H9 (cell line): ENCODE data around the gene PRCC. TPM values are rescaled to one million over a fixed set of nuclear protein-coding genes. Genes with fewer than 3 reads are reported as not detected.

Experiments
- DNase-seq: peaks from one replicate; pipeline ENCODE4 v3.0.0-alpha.2; 2017
- H2AFZ ChIP-seq: one replicate; pipeline ENCODE4 v1.6.1; 2013; ENCODE audit warnings: mild to moderate bottlenecking, low read length, control low read depth, moderate library complexity
- H2AK5ac ChIP-seq: 2 replicates; pipeline ENCODE4 v1.6.1; 2013; ENCODE audit warnings: low read length, control low read depth, mixed read lengths; ENCODE audit not compliant: insufficient read length
- H2BK120ac ChIP-seq: one replicate; pipeline ENCODE4 v1.6.1; 2013; ENCODE audit warnings: low read depth, mild to moderate bottlenecking, low read length, control low read depth, inconsistent platforms; ENCODE audit not compliant: poor library complexity, severe bottlenecking
- H2BK12ac ChIP-seq: 2 replicates; pipeline ENCODE4 v1.6.1; 2013; ENCODE audit warnings: low read length, control low read depth, mixed read lengths, low read depth; ENCODE audit not compliant: insufficient read length
- H2BK15ac ChIP-seq: 2 replicates; pipeline ENCODE4 v1.6.1; 2013; ENCODE audit warnings: low read depth, low read length, control low read depth
- H2BK20ac ChIP-seq: one replicate; pipeline ENCODE4 v1.6.1; 2013; ENCODE audit warnings: low read depth, mild to moderate bottlenecking, low read length, control low read depth, inconsistent platforms; ENCODE audit not compliant: poor library complexity, severe bottlenecking
- H2BK5ac ChIP-seq: 2 replicates; pipeline ENCODE4 v1.6.1; 2013; ENCODE audit warnings: low read length, control low read depth, mixed read lengths; ENCODE audit not compliant: insufficient read length
- H3K14ac ChIP-seq: 2 replicates; pipeline ENCODE4 v1.6.1; 2013; ENCODE audit warnings: low read length, control low read depth; ENCODE audit not compliant: insufficient read depth
- H3K18ac ChIP-seq: 2 replicates; pipeline ENCODE4 v1.6.1; 2013; ENCODE audit warnings: low read depth, mild to moderate bottlenecking, mixed read lengths, low read length, control low read depth; ENCODE audit not compliant: insufficient read length
- H3K23ac ChIP-seq: 2 replicates; pipeline ENCODE4 v1.6.1; 2013; ENCODE audit warnings: low read length, control low read depth, mixed read lengths, low read depth; ENCODE audit not compliant: insufficient read length
- H3K23me2 ChIP-seq: 2 replicates; pipeline ENCODE4 v1.6.1; 2013; ENCODE audit warnings: low read depth, mild to moderate bottlenecking, mixed read lengths, low read length, control low read depth; ENCODE audit not compliant: insufficient read length, poor library complexity, severe bottlenecking
- H3K27ac ChIP-seq: 2 replicates; pipeline ENCODE4 v1.5.1; 2013; ENCODE audit warnings: low read length, control low read depth, mixed read lengths, low read depth; ENCODE audit not compliant: insufficient read length
- H3K27me3 ChIP-seq: 2 replicates; pipeline ENCODE4 v1.6.1; 2013; ENCODE audit warnings: low read length, control low read depth, inconsistent platforms; ENCODE audit not compliant: insufficient read depth
- H3K4ac ChIP-seq: 2 replicates; pipeline ENCODE4 v1.6.1; 2013; ENCODE audit warnings: low read depth, mild to moderate bottlenecking, control low read depth, inconsistent platforms, low read length, moderate library complexity
- H3K4me1 ChIP-seq: 2 replicates; pipeline ENCODE4 v1.6.1; 2013; ENCODE audit warnings: low read length, control low read depth, inconsistent platforms; ENCODE audit not compliant: insufficient read depth
- H3K4me2 ChIP-seq: 2 replicates; pipeline ENCODE4 v1.6.1; 2013; ENCODE audit warnings: low read length, control low read depth, mixed read lengths; ENCODE audit not compliant: insufficient read length, insufficient read depth
- H3K56ac ChIP-seq: 2 replicates; pipeline ENCODE4 v1.6.1; 2013; ENCODE audit warnings: low read depth, mild to moderate bottlenecking, mixed read lengths, low read length, control low read depth; ENCODE audit not compliant: insufficient read length
- H3K79me1 ChIP-seq: 2 replicates; pipeline ENCODE4 v1.6.1; 2013; ENCODE audit warnings: low read depth, mild to moderate bottlenecking, moderate library complexity, low read length, control low read depth, inconsistent platforms; ENCODE audit not compliant: insufficient read depth, poor library complexity, severe bottlenecking
- H3K79me2 ChIP-seq: 2 replicates; pipeline ENCODE4 v1.6.1; 2013; ENCODE audit warnings: low read length, control low read depth, inconsistent platforms; ENCODE audit not compliant: insufficient read depth
- H3K9ac ChIP-seq: 2 replicates; pipeline ENCODE4 v1.6.1; 2013; ENCODE audit warnings: low read length, control low read depth, mixed read lengths; ENCODE audit not compliant: insufficient read length; ENCODE audit errors: extremely low read depth
- H3K9me3 ChIP-seq: one replicate; pipeline ENCODE4 v1.6.1; 2013; ENCODE audit warnings: low read depth, low read length, inconsistent platforms; ENCODE audit not compliant: control insufficient read depth
- H3T11ph ChIP-seq: one replicate; pipeline ENCODE4 v1.6.1; 2013; ENCODE audit warnings: mild to moderate bottlenecking, low read length, control low read depth, inconsistent platforms
- H4K20me1 ChIP-seq: one replicate; pipeline ENCODE4 v1.6.1; 2013; ENCODE audit not compliant: control insufficient read depth, insufficient read length, insufficient read depth
- H4K5ac ChIP-seq: 2 replicates; pipeline ENCODE4 v1.6.1; 2013; ENCODE audit warnings: low read depth, mild to moderate bottlenecking, mixed read lengths, low read length, control low read depth; ENCODE audit not compliant: insufficient read length
- H4K8ac ChIP-seq: replicated peaks from 2 replicates; pipeline ENCODE4 v1.6.1; 2013; ENCODE audit warnings: low read length, control low read depth, mixed read lengths, low read depth; ENCODE audit not compliant: insufficient read length
- H4K91ac ChIP-seq: 2 replicates; pipeline ENCODE4 v1.6.1; 2013; ENCODE audit warnings: low read depth, mild to moderate bottlenecking, moderate library complexity, mixed read lengths, low read length, control low read depth; ENCODE audit not compliant: insufficient read length
- H3K27ac Mint-ChIP-seq, 3 experiments: 2 replicates in 2 of 3; 3 replicates in 1 of 3; pipeline ENCODE4 v1.8.0; 2020 to 2021; ENCODE audit warnings: mixed read lengths in 3 of 3, mild to moderate bottlenecking in 1 of 3, moderate library complexity in 1 of 3
- H3K27me3 Mint-ChIP-seq: 2 replicates; pipeline ENCODE4 v1.8.0; 2021; ENCODE audit warnings: low read depth, mild to moderate bottlenecking, moderate library complexity, mixed read lengths
- H3K36me3 Mint-ChIP-seq, 3 experiments: 2 replicates in 2 of 3; 3 replicates in 1 of 3; pipeline ENCODE4 v1.8.0; 2020 to 2021; ENCODE audit warnings: low read depth in 3 of 3, mixed read lengths in 3 of 3; ENCODE audit not compliant: insufficient read depth in 1 of 3
- H3K4me1 Mint-ChIP-seq, 2 experiments: 2 replicates each; pipeline ENCODE4 v1.8.0; 2020; ENCODE audit warnings: mixed read lengths in 2 of 2
- H3K4me3 Mint-ChIP-seq, 2 experiments: 2 replicates in 1 of 2; 3 replicates in 1 of 2; pipeline ENCODE4 v1.8.0; 2020 to 2021; ENCODE audit warnings: mild to moderate bottlenecking in 2 of 2, mixed read lengths in 2 of 2, moderate library complexity in 1 of 2
- H3K9me3 Mint-ChIP-seq, 2 experiments: 2 replicates in 1 of 2; 3 replicates in 1 of 2; pipeline ENCODE4 v1.8.0; 2020; ENCODE audit warnings: mild to moderate bottlenecking in 2 of 2, mixed read lengths in 2 of 2, moderate library complexity in 1 of 2
- WGBS: extraction: QIAGEN DNeasy Blood & Tissue Kit; methylation state at CpG from one replicate; pipeline ENCODE4 v1.1.7; 2013; ENCODE audit warnings: missing lambda C conversion rate, low lambda C conversion rate, mixed read lengths; ENCODE audit not compliant: insufficient read length; ENCODE audit errors: extremely low coverage; 5-methylcytosine and 5-hydroxymethylcytosine counted together
- total RNA-seq: library from RNA; stranded (reverse); gene quantifications from 2 replicates; pipeline ENCODE4 v1.2.1, GENCODE V29; 2021
- TF ChIP-seq, protein P1 (sequence below): fragments of 200-600 bp; sonication (generic); conservative IDR thresholded peaks from 3 replicates; pipeline ENCODE4 v1.8.0; 2021; ENCODE audit warnings: antibody characterized with exemption, mild to moderate bottlenecking

Gene PRCC
- total RNA-seq, 1 experiment from 2014 or later: 129 TPM

DNA sequence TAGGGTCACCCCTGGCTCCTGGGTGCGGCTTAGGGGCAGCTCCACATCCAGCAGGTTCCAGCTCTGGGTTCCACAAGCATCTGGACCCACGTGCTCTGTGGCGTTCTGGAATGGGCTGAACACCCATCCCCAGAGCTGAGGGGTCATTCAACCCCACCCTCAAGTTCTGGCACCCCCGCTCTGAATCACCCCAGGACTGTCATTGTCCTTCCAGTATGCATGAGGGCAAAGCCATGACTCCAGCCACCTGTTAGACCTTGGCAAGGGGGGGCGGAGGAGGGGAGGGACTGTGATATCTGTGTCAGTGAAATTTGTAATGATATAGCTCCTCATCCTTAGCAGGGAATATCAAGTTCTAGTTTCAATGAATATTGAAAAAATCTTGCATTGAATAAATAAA is 79.3 kb downstream of the PRCC start:
- WGBS: no CpG with 5 or more reads among the region's 5 CpGs

More for the DNA sequence above, 79.3 kb downstream of the PRCC start:
- TF ChIP-seq, protein P1, sequence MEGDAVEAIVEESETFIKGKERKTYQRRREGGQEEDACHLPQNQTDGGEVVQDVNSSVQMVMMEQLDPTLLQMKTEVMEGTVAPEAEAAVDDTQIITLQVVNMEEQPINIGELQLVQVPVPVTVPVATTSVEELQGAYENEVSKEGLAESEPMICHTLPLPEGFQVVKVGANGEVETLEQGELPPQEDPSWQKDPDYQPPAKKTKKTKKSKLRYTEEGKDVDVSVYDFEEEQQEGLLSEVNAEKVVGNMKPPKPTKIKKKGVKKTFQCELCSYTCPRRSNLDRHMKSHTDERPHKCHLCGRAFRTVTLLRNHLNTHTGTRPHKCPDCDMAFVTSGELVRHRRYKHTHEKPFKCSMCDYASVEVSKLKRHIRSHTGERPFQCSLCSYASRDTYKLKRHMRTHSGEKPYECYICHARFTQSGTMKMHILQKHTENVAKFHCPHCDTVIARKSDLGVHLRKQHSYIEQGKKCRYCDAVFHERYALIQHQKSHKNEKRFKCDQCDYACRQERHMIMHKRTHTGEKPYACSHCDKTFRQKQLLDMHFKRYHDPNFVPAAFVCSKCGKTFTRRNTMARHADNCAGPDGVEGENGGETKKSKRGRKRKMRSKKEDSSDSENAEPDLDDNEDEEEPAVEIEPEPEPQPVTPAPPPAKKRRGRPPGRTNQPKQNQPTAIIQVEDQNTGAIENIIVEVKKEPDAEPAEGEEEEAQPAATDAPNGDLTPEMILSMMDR: no peak
- Histone ChIP-seq H4K8ac (no peak overlapping the region), H3K14ac (no peak overlapping the region), H3K23me2 (peaks cover 14% of the 10 kb centered on the region), H2BK5ac (no peak overlapping the region), H3K27me3 (peaks cover 71% of the 10 kb centered on the region), H3K4ac (no peak overlapping the region), H2BK15ac (no peak overlapping the region), H2AFZ (no peak overlapping the region), H4K20me1 (no peaks in the 10 kb centered on the region), H3K4me1 (no peaks in the 10 kb centered on the region), H3K9me3 (no peaks in the 10 kb centered on the region), H2BK120ac (no peak overlapping the region), H3K23ac (no peak overlapping the region), H3K18ac (no peak overlapping the region), H3K79me2 (no peaks in the 10 kb centered on the region), H3K27ac (no peak overlapping the region), H3K56ac (no peak overlapping the region), H4K91ac (no peak overlapping the region), H2BK12ac (no peak overlapping the region), H3T11ph (no peak overlapping the region), H3K4me2 (no peak overlapping the region), H2AK5ac (no peak overlapping the region), H2BK20ac (no peak overlapping the region), H3K79me1 (no peaks in the 10 kb centered on the region), H3K9ac (no peak overlapping the region), H4K5ac (no peak overlapping the region)
- H3K27ac Mint-ChIP-seq: no peak overlapping the region
- no peak overlapping the region for H3K4me3 Mint-ChIP-seq
- H3K4me1 Mint-ChIP-seq: peaks cover 15 to 33% of the 10 kb centered on the region in 2 experiments
- DNase-seq: no peak
- H3K36me3 Mint-ChIP-seq: no peaks in the 10 kb centered on the region
- peaks cover 100% of the 10 kb centered on the region for H3K27me3 Mint-ChIP-seq
- H3K9me3 Mint-ChIP-seq: no peaks in the 10 kb centered on the region; a peak in 1 of 5 replicates
